HEK293 (cell line): ENCODE measurements around the gene OR2A5.
A peak's percentile ranks its signal among the peaks of the same experiment; 100 is the strongest.
"Not testable (repeated sequence)": the region's sequence is repeated elsewhere in the genome, so short reads cannot be mapped to it uniquely, and the experiment has no call there.

ENCODE experiments used
- CTCF ChIA-PET: fragments of 350-600 bp; formaldehyde crosslinking; extraction: SDS; loops from one replicate; lab custom pipeline; 2021; ENCODE audit warnings: antibody characterized with exemption; lab: Yijun Ruan, JAX
- POLR2A ChIA-PET: fragments of 300-600 bp; formaldehyde crosslinking; extraction: SDS; loops from one replicate; lab custom pipeline; 2020; ENCODE audit warnings: antibody characterized with exemption, inconsistent platforms; lab: Yijun Ruan, JAX
- H3K27ac ChIP-seq: fragments of 200-500 bp; sonication (Bioruptor generic); 2 replicates; pipeline ENCODE4 v1.5.1; 2014; ENCODE audit warnings: low read depth, low read length, control low read depth, inconsistent platforms; ENCODE audit errors: extremely low read depth
- H3K36me3 ChIP-seq, 2 experiments: fragments of 200-500 bp in 1 of 2; sonication (Bioruptor generic) in 1 of 2; 1 replicate in 1 of 2; 2 replicates in 1 of 2; pipeline ENCODE4 v1.5.1; 2014 to 2017; ENCODE audit warnings: inconsistent platforms in 2 of 2, low read length in 2 of 2; ENCODE audit not compliant: control insufficient read depth in 2 of 2, insufficient read depth in 1 of 2
- H3K4me1 ChIP-seq: fragments of 200-500 bp; sonication (Bioruptor generic); 2 replicates; pipeline ENCODE4 v1.5.1; 2014; ENCODE audit warnings: mild to moderate bottlenecking, low read length, inconsistent platforms; ENCODE audit not compliant: control insufficient read depth, insufficient read depth
- H3K4me3 ChIP-seq: 2 replicates; pipeline ENCODE4 v1.5.1; 2011; ENCODE audit warnings: low read depth, mild to moderate bottlenecking, control low read depth, low read length, moderate library complexity
- H3K9me3 ChIP-seq: fragments of 200-500 bp; sonication (Bioruptor generic); 2 replicates; pipeline ENCODE4 v1.5.1; 2014; ENCODE audit warnings: low read depth, low read length, inconsistent platforms; ENCODE audit not compliant: control insufficient read depth, insufficient read depth
- GLI4 ChIP-seq: fragments of 450-650 bp; formaldehyde crosslinking; IDR thresholded peaks from 2 replicates; pipeline ENCODE4 v1.5.1; 2016; ENCODE audit warnings: missing biosample characterization, missing genetic modification characterization
- GLIS2 ChIP-seq: fragments of 450-650 bp; formaldehyde crosslinking; IDR thresholded peaks from 2 replicates; pipeline ENCODE4 v1.5.1; 2016; ENCODE audit warnings: missing biosample characterization, missing genetic modification characterization
- MYNN ChIP-seq: fragments of 450-650 bp; formaldehyde crosslinking; IDR thresholded peaks from 2 replicates; pipeline ENCODE4 v1.5.1; 2016; ENCODE audit warnings: missing biosample characterization, missing genetic modification characterization, borderline replicate concordance
- SCRT1 ChIP-seq: fragments of 450-650 bp; formaldehyde crosslinking; IDR thresholded peaks from 2 replicates; pipeline ENCODE4 v1.5.1; 2016; ENCODE audit warnings: missing biosample characterization, missing genetic modification characterization, borderline replicate concordance
- SCRT2 ChIP-seq: fragments of 450-650 bp; formaldehyde crosslinking; IDR thresholded peaks from 2 replicates; pipeline ENCODE4 v1.5.1; 2016; ENCODE audit warnings: missing biosample characterization, missing genetic modification characterization
- YY1 ChIP-seq: fragments of 450-650 bp; formaldehyde crosslinking; IDR thresholded peaks from 2 replicates; pipeline ENCODE4 v1.5.1; 2018; ENCODE audit warnings: missing biosample characterization, missing genetic modification characterization
- ZBTB21 ChIP-seq: fragments of 450-650 bp; formaldehyde crosslinking; IDR thresholded peaks from 2 replicates; pipeline ENCODE4 v1.5.1; 2017; ENCODE audit warnings: missing biosample characterization, missing genetic modification characterization
- ZBTB48 ChIP-seq: fragments of 450-650 bp; formaldehyde crosslinking; IDR thresholded peaks from 2 replicates; pipeline ENCODE4 v1.5.1; 2016; ENCODE audit warnings: missing biosample characterization, missing genetic modification characterization
- ZBTB6 ChIP-seq: fragments of 450-650 bp; formaldehyde crosslinking; IDR thresholded peaks from 2 replicates; pipeline ENCODE4 v1.5.1; 2017; ENCODE audit warnings: missing biosample characterization, missing genetic modification characterization
- ZNF350 ChIP-seq: fragments of 450-650 bp; formaldehyde crosslinking; IDR thresholded peaks from 2 replicates; pipeline ENCODE4 v1.5.0; 2017; ENCODE audit warnings: missing biosample characterization, mild to moderate bottlenecking, missing genetic modification characterization
- ZNF514 ChIP-seq: fragments of 450-650 bp; formaldehyde crosslinking; IDR thresholded peaks from 2 replicates; pipeline ENCODE4 v1.5.1; 2016; ENCODE audit warnings: missing biosample characterization, missing genetic modification characterization
- ZNF626 ChIP-seq: fragments of 450-650 bp; sonication (Bioruptor Pico); formaldehyde crosslinking; IDR thresholded peaks from 2 replicates; pipeline ENCODE4 v1.5.1; 2018; ENCODE audit warnings: missing biosample characterization, missing genetic modification characterization, inconsistent platforms
- ZNF645 ChIP-seq: fragments of 450-650 bp; formaldehyde crosslinking; IDR thresholded peaks from 2 replicates; pipeline ENCODE4; 2016; ENCODE audit warnings: missing biosample characterization, missing genetic modification characterization
- ZNF654 ChIP-seq: fragments of 450-650 bp; formaldehyde crosslinking; IDR thresholded peaks from 2 replicates; pipeline ENCODE4 v1.5.1; 2016; ENCODE audit warnings: low read depth, missing biosample characterization, missing genetic modification characterization
- ZNF830 ChIP-seq: fragments of 450-650 bp; IDR thresholded peaks from 2 replicates; pipeline ENCODE4 v1.5.0; 2018; ENCODE audit warnings: missing biosample characterization, missing genetic modification characterization, low read depth, mild to moderate bottlenecking, moderate library complexity
- ZNF843 ChIP-seq: fragments of 450-650 bp; formaldehyde crosslinking; IDR thresholded peaks from 2 replicates; pipeline ENCODE4 v1.5.1; 2016; ENCODE audit warnings: missing biosample characterization, missing genetic modification characterization
- TF ChIP-seq, protein P1 (sequence below): fragments of 450-650 bp; formaldehyde crosslinking; conservative IDR thresholded peaks from 2 replicates; pipeline ENCODE4 v1.5.1; 2016; ENCODE audit warnings: low read depth, missing biosample characterization, missing genetic modification characterization

The OR2A5 gene

DNA sequence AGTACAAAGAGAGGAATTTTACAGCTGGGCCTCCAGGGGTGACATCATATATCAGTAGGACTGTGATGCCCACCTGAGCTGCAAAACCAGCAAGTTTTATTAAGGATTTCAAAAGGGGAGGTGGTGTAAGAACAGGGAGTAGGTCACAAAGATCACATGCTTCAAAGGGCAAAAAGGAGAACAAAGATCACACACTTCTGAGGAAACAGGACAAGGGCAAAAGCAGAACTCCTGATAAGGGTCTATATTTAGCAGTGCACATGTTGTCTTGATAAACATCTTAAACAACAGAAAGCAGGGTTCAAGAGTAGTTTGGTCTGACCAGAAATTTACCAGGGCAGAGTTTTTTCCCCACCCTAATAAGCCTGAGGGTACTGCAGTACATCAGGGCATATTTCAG is 38.7 kb upstream of the OR2A5 start:
- CTCF ChIA-PET = interaction anchor here (0.6 kb wide), 1 partner anchor 115 kb away, joined by 3 read pairs; no protein-coding TSS in a partner anchor
- H3K36me3 ChIP-seq, POLR2A ChIA-PET, H3K27ac ChIP-seq, H3K4me3 ChIP-seq, H3K9me3 ChIP-seq, H3K4me1 ChIP-seq: not testable (repeated sequence)

DNA sequence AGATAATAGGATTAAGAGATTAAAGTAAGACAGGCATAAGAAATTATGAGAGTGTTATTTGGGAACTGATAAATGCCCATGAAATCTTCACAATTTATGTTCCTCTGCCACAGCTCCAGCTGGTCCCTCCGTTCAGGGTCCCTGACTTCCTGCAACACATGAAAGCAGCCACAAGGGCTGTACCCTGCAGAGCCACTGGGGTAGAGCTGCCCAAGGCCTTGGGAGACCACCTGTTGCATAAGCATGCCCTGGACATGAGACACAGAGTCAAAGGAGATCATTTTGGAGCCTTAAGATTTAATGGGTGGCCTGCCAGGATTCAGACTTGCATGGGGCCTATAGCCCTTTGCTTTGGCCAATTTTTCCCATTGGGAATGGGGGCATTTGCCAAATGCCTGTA is 37.9 kb upstream of the OR2A5 start:
- POLR2A ChIA-PET, H3K27ac ChIP-seq, H3K4me3 ChIP-seq, H3K4me1 ChIP-seq, H3K36me3 ChIP-seq, H3K9me3 ChIP-seq: not testable (repeated sequence)
- CTCF ChIA-PET = interaction anchor here (0.6 kb wide), 2 partner anchors 116 to 117 kb away, joined by 3 read pairs; no protein-coding TSS in a partner anchor
- peak; percentile 60 for TF ChIP-seq SCRT2 (tag by site-specific recombination)
- TF ChIP-seq SCRT1 = peak; percentile 54; the same call in 1 of the 2 replicates

DNA sequence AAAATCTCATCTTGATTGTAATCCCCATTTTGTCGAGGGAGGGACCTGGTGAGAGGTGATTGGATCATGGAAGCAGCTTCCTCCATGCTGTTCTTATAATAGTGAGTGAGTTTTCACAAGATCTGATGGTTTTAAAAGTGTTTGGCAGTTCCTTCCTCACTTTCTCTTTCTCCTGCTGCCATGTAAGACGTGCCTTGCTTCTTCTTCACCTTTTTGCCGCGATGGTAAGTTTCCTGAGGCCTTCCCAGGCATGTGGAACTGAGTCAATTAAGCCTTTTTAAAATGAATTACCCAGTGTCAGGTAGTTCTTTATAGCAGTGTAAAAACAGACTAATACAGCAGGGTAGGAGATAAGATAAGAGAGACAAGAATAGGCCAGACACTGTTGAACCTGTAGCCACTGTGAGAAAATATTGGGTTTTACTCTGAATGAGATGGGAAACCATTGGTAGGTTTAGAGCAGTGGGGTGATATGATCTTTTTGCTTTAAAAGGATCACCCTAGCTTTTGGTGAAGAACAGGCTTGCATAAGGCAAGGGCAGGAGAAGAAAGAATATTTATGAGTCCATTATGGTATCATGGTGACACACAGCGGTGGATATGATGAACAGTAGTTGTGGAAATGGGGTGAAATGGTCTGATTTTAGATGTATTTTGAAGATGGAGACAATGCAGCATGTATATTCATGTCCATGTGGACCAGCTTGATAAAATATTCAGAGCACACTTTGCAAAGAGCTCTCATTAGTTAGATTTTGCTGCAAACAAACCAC is 37.1 kb upstream of the OR2A5 start:
- TF ChIP-seq ZNF654 (tag by site-specific recombination) (0 out of 2 replicates have a peak, but pooled peaks have one; percentile 7), ZNF843 (tag by site-specific recombination) (no peak)
- H3K36me3 ChIP-seq = no peaks in the 10 kb centered on the region
- CTCF ChIA-PET = interaction anchor here (0.6 to 1.2 kb wide), 3 partner anchors 9 to 102 kb away, joined by 4 to 6 read pairs (median 6); no protein-coding TSS in a partner anchor
- H3K4me1 ChIP-seq = no peaks in the 10 kb centered on the region
- POLR2A ChIA-PET = no interaction called here
- H3K4me3 ChIP-seq = no peak overlapping the region
- no peak overlapping the region for H3K27ac ChIP-seq
- no peaks in the 10 kb centered on the region for H3K9me3 ChIP-seq

GRCh38 chr7:144018065-144018464 is 30.7 kb upstream of the OR2A5 start:
- POLR2A ChIA-PET = no interaction called here
- Histone ChIP-seq H3K4me1 (no peaks in the 10 kb centered on the region), H3K27ac (no peak overlapping the region), H3K4me3 (no peak overlapping the region), H3K9me3 (no peaks in the 10 kb centered on the region), H3K36me3 (no peaks in the 10 kb centered on the region)
- CTCF ChIA-PET = interaction anchor here (0.9 kb wide), 1 partner anchor 9 kb away, joined by 3 read pairs; no protein-coding TSS in a partner anchor
- no peak for TF ChIP-seq ZNF626 (tag by site-specific recombination)
- TF ChIP-seq GLIS2 = no peak
- TF ChIP-seq ZBTB6 = no peak
- no peak for TF ChIP-seq ZNF350 (tag by site-specific recombination)
- TF ChIP-seq GLI4 (tag by site-specific recombination) = no peak
- TF ChIP-seq ZNF830 (tag by site-specific recombination) = no peak
- TF ChIP-seq MYNN (tag by site-specific recombination) = no peak
- TF ChIP-seq ZNF654 (tag by site-specific recombination) = no peak
- no peak for TF ChIP-seq ZNF645 (tag by site-specific recombination)
- no peak for TF ChIP-seq ZNF514 (tag by site-specific recombination)
- TF ChIP-seq ZBTB21 = no peak
- no peak for TF ChIP-seq YY1 (tag by site-specific recombination)
- TF ChIP-seq ZBTB48 (tag by site-specific recombination) = no peak
- TF ChIP-seq, protein P1, sequence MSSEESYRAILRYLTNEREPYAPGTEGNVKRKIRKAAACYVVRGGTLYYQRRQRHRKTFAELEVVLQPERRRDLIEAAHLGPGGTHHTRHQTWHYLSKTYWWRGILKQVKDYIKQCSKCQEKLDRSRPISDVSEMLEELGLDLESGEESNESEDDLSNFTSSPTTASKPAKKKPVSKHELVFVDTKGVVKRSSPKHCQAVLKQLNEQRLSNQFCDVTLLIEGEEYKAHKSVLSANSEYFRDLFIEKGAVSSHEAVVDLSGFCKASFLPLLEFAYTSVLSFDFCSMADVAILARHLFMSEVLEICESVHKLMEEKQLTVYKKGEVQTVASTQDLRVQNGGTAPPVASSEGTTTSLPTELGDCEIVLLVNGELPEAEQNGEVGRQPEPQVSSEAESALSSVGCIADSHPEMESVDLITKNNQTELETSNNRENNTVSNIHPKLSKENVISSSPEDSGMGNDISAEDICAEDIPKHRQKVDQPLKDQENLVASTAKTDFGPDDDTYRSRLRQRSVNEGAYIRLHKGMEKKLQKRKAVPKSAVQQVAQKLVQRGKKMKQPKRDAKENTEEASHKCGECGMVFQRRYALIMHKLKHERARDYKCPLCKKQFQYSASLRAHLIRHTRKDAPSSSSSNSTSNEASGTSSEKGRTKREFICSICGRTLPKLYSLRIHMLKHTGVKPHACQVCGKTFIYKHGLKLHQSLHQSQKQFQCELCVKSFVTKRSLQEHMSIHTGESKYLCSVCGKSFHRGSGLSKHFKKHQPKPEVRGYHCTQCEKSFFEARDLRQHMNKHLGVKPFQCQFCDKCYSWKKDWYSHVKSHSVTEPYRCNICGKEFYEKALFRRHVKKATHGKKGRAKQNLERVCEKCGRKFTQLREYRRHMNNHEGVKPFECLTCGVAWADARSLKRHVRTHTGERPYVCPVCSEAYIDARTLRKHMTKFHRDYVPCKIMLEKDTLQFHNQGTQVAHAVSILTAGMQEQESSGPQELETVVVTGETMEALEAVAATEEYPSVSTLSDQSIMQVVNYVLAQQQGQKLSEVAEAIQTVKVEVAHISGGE (tag by site-specific recombination) = no peak
